WERI-Rb-1 (cell line): ENCODE data around the gene UBN2.
"Not testable (repeated sequence)": the region's sequence is repeated elsewhere in the genome, so short reads cannot be mapped to it uniquely, and the experiment has no call there.

ENCODE experiments used
- DNase-seq: peaks from one replicate; pipeline ENCODE4 v3.0.0-alpha.2; 2020
- H3K27ac ChIP-seq: fragments of 250-450 bp; sonication (Bioruptor Pico); 2 replicates; pipeline ENCODE4 v1.5.1; 2020; ENCODE audit warnings: mild to moderate bottlenecking, moderate library complexity
- H3K27me3 ChIP-seq: fragments of 250-450 bp; sonication (Bioruptor Pico); 2 replicates; pipeline ENCODE4 v1.5.1; 2021; ENCODE audit warnings: mild to moderate bottlenecking, low read depth, moderate library complexity; ENCODE audit not compliant: insufficient read depth, severe bottlenecking
- H3K36me3 ChIP-seq: fragments of 250-450 bp; sonication (Bioruptor Pico); 2 replicates; pipeline ENCODE4 v1.5.1; 2020; ENCODE audit warnings: mild to moderate bottlenecking, moderate library complexity
- H3K4me3 ChIP-seq: 2 replicates; pipeline ENCODE4 v1.5.1; 2011; ENCODE audit warnings: low read depth, mild to moderate bottlenecking, control low read depth, low read length
- H3K9me3 ChIP-seq: fragments of 250-450 bp; sonication (Bioruptor Pico); 2 replicates; pipeline ENCODE4 v1.5.1; 2021; ENCODE audit warnings: mild to moderate bottlenecking, moderate library complexity; ENCODE audit not compliant: severe bottlenecking
- CTCF ChIP-seq: IDR thresholded peaks from 2 replicates; pipeline ENCODE4 v1.5.1; 2011; ENCODE audit warnings: low read depth, mild to moderate bottlenecking, control low read depth, inconsistent platforms, low read length

The UBN2 gene

DNA sequence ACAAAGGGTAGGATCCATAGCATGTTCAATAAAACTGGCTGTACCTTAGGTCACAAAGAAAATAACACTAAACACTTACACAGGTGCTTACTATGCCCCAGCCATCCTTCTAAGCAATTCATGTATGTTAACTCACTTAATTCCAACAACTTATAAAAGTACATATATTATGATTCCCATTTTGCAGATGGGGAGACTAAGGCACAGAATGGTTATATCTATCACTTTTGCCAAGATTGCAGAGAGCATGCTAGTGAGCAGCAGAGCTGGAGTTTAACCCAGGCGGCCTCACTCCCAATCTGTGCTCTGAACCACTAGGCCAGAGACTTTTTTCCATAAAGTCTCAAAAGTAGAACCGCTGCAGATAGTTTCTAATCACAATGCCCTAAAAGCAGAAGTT, 18.9 kb upstream of the UBN2 start:
- no peak for DNase-seq
- Histone ChIP-seq H3K27ac (no peak overlapping the region), H3K9me3 (peaks cover 4% of the 10 kb centered on the region), H3K4me3 (no peak overlapping the region), H3K27me3 (no peaks in the 10 kb centered on the region), H3K36me3 (no peaks in the 10 kb centered on the region)
- no peak for TF ChIP-seq CTCF

DNA sequence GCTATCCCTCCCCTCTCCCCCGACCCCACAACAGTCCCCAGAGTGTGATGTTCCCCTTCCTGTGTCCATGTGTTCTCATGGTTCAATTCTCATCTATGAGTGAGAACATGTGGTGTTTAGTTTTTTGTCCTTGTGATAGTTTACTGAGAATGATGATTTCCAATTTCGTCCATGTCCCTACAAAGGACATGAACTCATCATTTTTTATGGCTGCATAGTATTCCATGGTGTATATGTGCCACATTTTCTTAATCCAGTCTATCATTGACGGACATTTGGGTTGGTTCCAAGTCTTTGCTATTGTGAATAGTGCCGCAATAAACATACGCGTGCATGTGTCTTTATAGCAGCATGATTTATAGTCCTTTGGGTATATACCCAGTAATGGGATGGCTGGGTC, 17.5 kb upstream of the UBN2 start:
- not testable (repeated sequence) for H3K27me3 ChIP-seq, DNase-seq, H3K27ac ChIP-seq, H3K36me3 ChIP-seq, H3K9me3 ChIP-seq, H3K4me3 ChIP-seq

DNA sequence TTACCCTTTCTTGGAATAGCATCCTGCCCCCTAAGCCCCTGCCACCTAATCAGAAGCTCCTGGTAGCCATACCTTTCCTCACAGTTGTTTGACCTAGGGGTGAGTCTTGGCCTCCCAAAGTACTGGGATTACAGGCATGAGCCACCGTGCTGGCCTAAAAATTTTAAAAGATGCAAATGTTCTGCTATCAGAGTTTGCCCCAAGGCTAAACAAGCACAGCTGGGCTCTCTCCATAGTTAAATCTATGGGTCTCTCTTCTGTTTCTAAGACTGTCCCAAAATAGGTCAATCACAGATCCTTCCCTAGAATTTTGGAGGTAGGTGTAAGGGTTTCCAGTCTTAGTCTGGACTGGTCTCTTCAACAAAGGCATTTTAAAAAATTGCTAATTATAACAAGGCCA, 12.9 kb upstream of the UBN2 start:
- Histone ChIP-seq H3K27me3 (no peaks in the 10 kb centered on the region), H3K36me3 (no peaks in the 10 kb centered on the region), H3K4me3 (no peak overlapping the region), H3K9me3 (peaks cover 2% of the 10 kb centered on the region), H3K27ac (no peak overlapping the region)
- TF ChIP-seq CTCF, result no peak
- DNase-seq, result no peak

DNA sequence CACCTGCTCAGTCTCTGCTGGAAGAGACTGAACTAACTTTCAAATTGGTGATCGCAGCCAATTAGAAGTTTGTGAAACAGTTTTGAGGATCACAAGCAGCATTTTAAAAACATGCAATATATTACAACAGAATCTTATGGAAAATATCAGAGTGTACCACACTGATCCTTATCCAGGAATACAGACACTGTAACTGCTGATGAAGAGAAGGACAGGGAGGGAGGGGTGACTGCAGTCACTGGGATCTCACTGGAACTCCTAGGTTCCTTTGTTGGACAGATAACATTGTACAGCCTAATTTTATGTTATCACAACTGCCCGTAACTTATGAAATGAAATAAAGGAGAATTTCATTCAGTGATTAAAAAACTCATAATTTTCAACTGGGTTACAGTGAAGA, 6.8 kb upstream of the UBN2 start:
- TF ChIP-seq CTCF, result no peak
- DNase-seq, result no peak
- no peaks in the 10 kb centered on the region for H3K27me3 ChIP-seq
- no peak overlapping the region for H3K27ac ChIP-seq
- H3K36me3 ChIP-seq, result no peaks in the 10 kb centered on the region
- no peak overlapping the region for H3K4me3 ChIP-seq
- no peaks in the 10 kb centered on the region for H3K9me3 ChIP-seq

DNA sequence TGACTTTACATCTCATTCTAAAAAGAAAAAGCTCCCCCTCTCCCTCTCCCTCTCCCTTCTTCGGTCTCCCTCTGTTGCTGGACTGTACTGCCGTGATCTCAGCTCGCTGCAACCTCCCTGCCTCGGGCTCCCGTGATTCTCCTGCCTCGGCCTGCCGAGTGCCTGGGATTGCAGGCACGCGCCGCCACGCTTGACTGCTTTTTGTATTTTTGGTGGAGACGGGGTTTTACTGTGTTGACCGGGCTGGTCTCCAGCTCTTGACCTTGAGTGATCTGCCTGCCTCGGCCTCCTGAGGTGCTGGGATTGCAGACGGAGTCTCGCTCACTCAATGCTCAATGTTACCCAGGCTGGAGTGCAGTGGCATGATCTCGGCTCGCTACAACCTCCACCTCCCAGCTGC, 6.2 kb upstream of the UBN2 start:
- H3K27ac ChIP-seq, H3K9me3 ChIP-seq, DNase-seq, H3K4me3 ChIP-seq, H3K36me3 ChIP-seq, H3K27me3 ChIP-seq: not testable (repeated sequence)

DNA sequence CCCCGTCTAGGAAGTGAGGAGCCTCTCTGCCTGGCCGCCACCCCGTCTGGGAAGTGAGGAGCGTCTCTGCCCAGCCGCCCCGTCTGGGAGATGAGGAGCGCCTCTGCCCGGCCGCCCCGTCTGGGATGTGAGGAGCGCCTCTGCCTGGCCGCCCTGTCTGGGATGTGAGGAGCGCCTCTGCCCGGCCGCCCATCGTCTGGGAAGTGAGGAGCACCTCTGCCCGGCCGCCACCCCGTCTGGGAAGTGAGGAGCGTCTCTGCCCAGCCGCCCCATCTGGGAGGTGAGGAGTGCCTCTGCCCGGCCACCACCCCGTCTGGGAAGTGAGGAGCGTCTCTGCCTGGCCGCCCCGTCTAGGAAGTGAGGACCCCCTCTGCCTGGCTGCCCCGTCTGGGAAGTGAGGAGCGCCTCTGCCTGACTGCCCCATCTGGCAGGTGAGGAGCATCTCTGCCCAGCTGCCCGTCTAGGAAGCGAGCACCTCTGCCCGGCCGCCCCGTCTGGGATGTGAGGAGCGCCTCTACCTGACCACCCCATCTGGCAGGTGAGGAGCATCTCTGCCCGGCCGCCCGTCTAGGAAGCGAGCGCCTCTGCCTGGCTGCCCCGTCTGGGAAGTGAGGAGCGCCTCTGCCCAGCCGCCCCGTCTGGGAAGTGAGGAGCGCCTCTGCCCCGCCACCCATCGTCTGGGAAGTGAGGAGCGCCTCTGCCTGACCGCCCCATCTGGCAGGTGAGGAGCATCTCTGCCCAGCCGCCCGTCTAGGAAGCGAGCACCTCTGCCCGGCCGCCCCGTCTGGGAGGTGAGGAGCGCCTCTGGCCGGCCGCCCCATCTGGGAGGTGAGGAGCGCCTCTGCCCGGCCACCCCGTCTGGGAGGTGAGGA, 5.5 kb upstream of the UBN2 start:
- H3K36me3 ChIP-seq, DNase-seq, H3K27ac ChIP-seq, H3K27me3 ChIP-seq, H3K4me3 ChIP-seq, H3K9me3 ChIP-seq: not testable (repeated sequence)

DNA sequence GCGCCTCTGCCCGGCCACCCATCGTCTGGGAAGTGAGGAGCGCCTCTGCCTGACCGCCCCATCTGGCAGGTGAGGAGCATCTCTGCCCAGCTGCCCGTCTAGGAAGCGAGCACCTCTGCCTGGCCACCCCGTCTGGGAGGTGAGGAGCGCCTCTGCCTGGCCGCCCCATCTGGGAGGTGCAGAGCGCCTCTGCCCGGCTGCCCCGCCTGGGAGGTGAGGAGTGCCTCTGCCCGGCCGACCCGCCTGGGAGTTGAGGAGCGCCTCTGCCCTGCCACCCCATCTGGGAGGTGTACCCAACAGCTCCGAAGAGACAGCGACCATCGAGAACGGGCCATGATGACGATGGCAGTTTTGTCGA, 4.9 kb upstream of the UBN2 start:
- not testable (repeated sequence) for H3K9me3 ChIP-seq, H3K36me3 ChIP-seq, H3K27me3 ChIP-seq, H3K4me3 ChIP-seq, H3K27ac ChIP-seq, DNase-seq

- not testable (repeated sequence) for H3K27me3 ChIP-seq, DNase-seq, H3K27ac ChIP-seq, H3K9me3 ChIP-seq, H3K36me3 ChIP-seq, H3K4me3 ChIP-seq
Observed at GRCh38 chr7:139226988-139227488, 4.0 kb upstream of the UBN2 start.
